Endothelial cell (in vitro differentiated cells): ENCODE results near the gene KCNQ1. TPM values are rescaled to one million over a fixed set of nuclear protein-coding genes. Genes with fewer than 3 reads are reported as not detected.
A peak's percentile ranks its signal among the peaks of the same experiment; 100 is the strongest.

Source experiments
- DNase-seq: peaks from one replicate; pipeline ENCODE4 v3.0.0; 2021; ENCODE audit warnings: low spot score
- H3K27ac Mint-ChIP-seq: one replicate; pipeline ENCODE4 v1.8.0; 2021; ENCODE audit warnings: mixed read lengths, inconsistent platforms; ENCODE audit not compliant: unreplicated experiment
- H3K27me3 Mint-ChIP-seq: one replicate; pipeline ENCODE4 v1.8.0; 2021; ENCODE audit warnings: mild to moderate bottlenecking, moderate library complexity, mixed read lengths, inconsistent platforms; ENCODE audit not compliant: unreplicated experiment
- H3K36me3 Mint-ChIP-seq: one replicate; pipeline ENCODE4 v1.8.0; 2021; ENCODE audit warnings: mild to moderate bottlenecking, low read depth, mixed read lengths, inconsistent platforms; ENCODE audit not compliant: unreplicated experiment
- H3K4me1 Mint-ChIP-seq: one replicate; pipeline ENCODE4 v1.8.0; 2021; ENCODE audit warnings: mild to moderate bottlenecking, mixed read lengths, inconsistent platforms; ENCODE audit not compliant: unreplicated experiment
- H3K4me3 Mint-ChIP-seq: one replicate; pipeline ENCODE4 v1.8.0; 2021; ENCODE audit warnings: mild to moderate bottlenecking, mixed read lengths, inconsistent platforms; ENCODE audit not compliant: unreplicated experiment
- H3K9me3 Mint-ChIP-seq: one replicate; pipeline ENCODE4 v1.8.0; 2021; ENCODE audit warnings: mixed read lengths, inconsistent platforms; ENCODE audit not compliant: unreplicated experiment
- CTCF ChIP-seq: fragments of 200-600 bp; sonication (generic); IDR thresholded peaks from one replicate; pipeline ENCODE4 v1.5.0; 2021; ENCODE audit warnings: antibody characterized with exemption; ENCODE audit not compliant: unreplicated experiment
- total RNA-seq: library from RNA; stranded (reverse); fragmentation: NEBNext Ultra II Directional; extraction: Animal tissue kit (Norgen Biotek cat#: 25700); gene quantifications from one replicate; pipeline ENCODE4 v1.2.1, GENCODE V29; 2021; ENCODE audit not compliant: unreplicated experiment

KCNQ1 gene
- total RNA-seq, 1 donor from 2014 or later, result 35.3 TPM

GRCh38 chr11:2888266-2888968 is 443.6 kb downstream of the KCNQ1 start:
- peak; percentile 98 for DNase-seq
- Mint-ChIP-seq H3K4me3 (no peak overlapping the region), H3K36me3 (no peaks in the 10 kb centered on the region), H3K4me1 (peaks cover 12% of the 10 kb centered on the region), H3K9me3 (no peaks in the 10 kb centered on the region), H3K27me3 (peaks cover 9% of the 10 kb centered on the region), H3K27ac (no peak overlapping the region)
- TF ChIP-seq CTCF, result peak; percentile 79

GRCh38 chr11:2889362-2890273 is 444.8 kb downstream of the KCNQ1 start:
- peaks cover 6% of the 10 kb centered on the region for H3K27me3 Mint-ChIP-seq

GRCh38 chr11:2890466-2891294 is 445.9 kb downstream of the KCNQ1 start:
- no peak overlapping the region for H3K4me3 Mint-ChIP-seq
- no peaks in the 10 kb centered on the region for H3K9me3 Mint-ChIP-seq
- peaks cover 12% of the 10 kb centered on the region for H3K4me1 Mint-ChIP-seq
- no peak overlapping the region for H3K27ac Mint-ChIP-seq
- no peak for DNase-seq
- no peaks in the 10 kb centered on the region for H3K36me3 Mint-ChIP-seq
- TF ChIP-seq CTCF, result no peak
- peaks cover 9% of the 10 kb centered on the region for H3K27me3 Mint-ChIP-seq

More at GRCh38 chr11:2889362-2890273, 444.8 kb downstream of the KCNQ1 start:
- no peak overlapping the region for H3K4me3 Mint-ChIP-seq
- no peak for DNase-seq
- H3K4me1 Mint-ChIP-seq, result peaks cover 12% of the 10 kb centered on the region
- H3K9me3 Mint-ChIP-seq, result no peaks in the 10 kb centered on the region
- TF ChIP-seq CTCF, result no peak
- H3K27ac Mint-ChIP-seq, result no peak overlapping the region
- H3K36me3 Mint-ChIP-seq, result no peaks in the 10 kb centered on the region

- TF ChIP-seq CTCF, result no peak
- Mint-ChIP-seq H3K4me1 (peaks cover 10% of the 10 kb centered on the region), H3K27me3 (peaks cover 8% of the 10 kb centered on the region), H3K4me3 (no peak overlapping the region), H3K36me3 (no peaks in the 10 kb centered on the region), H3K27ac (no peak overlapping the region), H3K9me3 (no peaks in the 10 kb centered on the region)
- DNase-seq, result no peak
Measured at GRCh38 chr11:2891326-2892214, 446.8 kb downstream of the KCNQ1 start.
